ENCODE data around the gene AHNAK.

DNA sequence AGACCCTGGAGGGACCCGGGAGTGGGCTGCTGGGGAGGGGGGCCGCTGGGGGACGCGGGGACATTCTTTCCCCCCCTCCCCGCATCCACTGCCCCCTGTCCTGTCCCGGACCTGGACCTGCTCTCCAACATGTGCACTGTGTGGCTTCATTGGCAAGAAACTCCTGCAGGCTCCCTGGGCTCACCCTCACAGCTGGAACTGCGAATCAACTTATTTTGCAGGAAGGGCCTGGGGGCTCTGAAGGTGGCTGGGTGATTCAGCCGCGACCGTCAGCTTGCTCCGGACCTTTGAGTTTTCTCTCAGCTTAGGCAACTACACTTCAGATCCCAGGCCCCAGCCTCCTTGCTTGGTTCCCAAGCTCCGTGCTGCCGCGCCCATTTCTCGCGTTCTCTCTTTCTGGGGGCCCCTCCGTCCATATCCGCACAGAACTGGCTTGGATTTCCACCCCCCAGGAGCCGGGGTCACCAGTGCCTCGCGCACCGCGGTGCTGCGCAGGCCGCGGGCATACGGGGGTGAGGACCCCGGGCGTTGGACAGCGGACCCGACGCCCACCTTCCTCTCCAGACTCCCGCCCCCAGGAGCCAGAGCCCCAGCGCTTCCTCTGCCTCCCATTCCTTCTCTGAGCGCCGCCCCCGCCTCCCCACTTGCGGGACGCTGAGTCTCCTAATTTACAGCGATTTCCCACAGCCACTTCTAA, 471 bp upstream of the AHNAK start:
- TF ChIP-seq, protein P1, sequence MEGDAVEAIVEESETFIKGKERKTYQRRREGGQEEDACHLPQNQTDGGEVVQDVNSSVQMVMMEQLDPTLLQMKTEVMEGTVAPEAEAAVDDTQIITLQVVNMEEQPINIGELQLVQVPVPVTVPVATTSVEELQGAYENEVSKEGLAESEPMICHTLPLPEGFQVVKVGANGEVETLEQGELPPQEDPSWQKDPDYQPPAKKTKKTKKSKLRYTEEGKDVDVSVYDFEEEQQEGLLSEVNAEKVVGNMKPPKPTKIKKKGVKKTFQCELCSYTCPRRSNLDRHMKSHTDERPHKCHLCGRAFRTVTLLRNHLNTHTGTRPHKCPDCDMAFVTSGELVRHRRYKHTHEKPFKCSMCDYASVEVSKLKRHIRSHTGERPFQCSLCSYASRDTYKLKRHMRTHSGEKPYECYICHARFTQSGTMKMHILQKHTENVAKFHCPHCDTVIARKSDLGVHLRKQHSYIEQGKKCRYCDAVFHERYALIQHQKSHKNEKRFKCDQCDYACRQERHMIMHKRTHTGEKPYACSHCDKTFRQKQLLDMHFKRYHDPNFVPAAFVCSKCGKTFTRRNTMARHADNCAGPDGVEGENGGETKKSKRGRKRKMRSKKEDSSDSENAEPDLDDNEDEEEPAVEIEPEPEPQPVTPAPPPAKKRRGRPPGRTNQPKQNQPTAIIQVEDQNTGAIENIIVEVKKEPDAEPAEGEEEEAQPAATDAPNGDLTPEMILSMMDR (IDR thresholded peaks at IDR 0.05), result no peak
- TF ChIP-seq POLR2A (IDR thresholded peaks at IDR 0.05), result no peak

All from ovary (tissue), 3 donors.